CD4-positive, alpha-beta T cell (primary cell): ENCODE results near the gene ABLIM2. TPM values are rescaled to one million over a fixed set of nuclear protein-coding genes. Genes with fewer than 3 reads are reported as not detected.
A peak's percentile ranks its signal among the peaks of the same experiment; 100 is the strongest.

Experiments
- ATAC-seq: fragments of 200-7000 bp; cut with Tn5 transposase; one replicate; pipeline ENCODE4 v1.10.0; 2022; ENCODE audit warnings: mild to moderate bottlenecking; ENCODE audit not compliant: poor library complexity
- CTCF ChIA-PET: fragments of 350-600 bp; sonication (Branson Sonifier 250); formaldehyde crosslinking; loops from one replicate; lab custom pipeline; 2021; ENCODE audit warnings: antibody characterized with exemption, inconsistent platforms; lab: Charles Lee
- POLR2A ChIA-PET: fragments of 350-600 bp; sonication (Branson Sonifier 250); formaldehyde crosslinking; loops from one replicate; lab custom pipeline; 2021; ENCODE audit warnings: antibody characterized with exemption, inconsistent platforms; lab: Charles Lee
- DNase-seq, 14 experiments: peaks; one replicate each; pipeline ENCODE4 v3.0.0-alpha.2; 2013 to 2020; ENCODE audit warnings: mixed read lengths in 2 of 14
- H3K27ac ChIP-seq, 2 donors: one replicate each; pipeline versions ENCODE4 v1.5.1 to v1.7.0; 2013; ENCODE audit warnings: low read length in 2 of 2, low read depth in 1 of 2, mild to moderate bottlenecking in 1 of 2
- H3K27me3 ChIP-seq, 2 experiments: 1 replicate in 1 of 2; 2 replicates in 1 of 2; pipeline versions ENCODE4 v1.6.1 to v1.7.0; 2013; ENCODE audit warnings: low read length in 2 of 2, control low read depth in 1 of 2, mild to moderate bottlenecking in 1 of 2, moderate library complexity in 1 of 2; ENCODE audit not compliant: insufficient read depth in 2 of 2, control insufficient read depth in 1 of 2
- H3K36me3 ChIP-seq: one replicate; pipeline ENCODE4 v1.6.1; 2013; ENCODE audit warnings: low read length, control low read depth; ENCODE audit not compliant: insufficient read depth
- H3K4me1 ChIP-seq: one replicate; pipeline ENCODE4 v1.6.1; 2013; ENCODE audit warnings: low read length, control low read depth; ENCODE audit not compliant: insufficient read depth
- H3K4me3 ChIP-seq: one replicate; pipeline ENCODE4 v1.5.1; 2013; ENCODE audit warnings: mild to moderate bottlenecking, low read length, moderate library complexity
- H3K9me3 ChIP-seq, 2 experiments: 1 replicate in 1 of 2; 2 replicates in 1 of 2; pipeline versions ENCODE4 v1.6.1 to v1.7.0; 2013; ENCODE audit warnings: low read length in 2 of 2, mild to moderate bottlenecking in 2 of 2, control low read depth in 1 of 2, moderate library complexity in 1 of 2; ENCODE audit not compliant: control insufficient read depth in 1 of 2, insufficient read depth in 1 of 2
- H3K27ac Mint-ChIP-seq: one replicate; pipeline ENCODE4 v1.8.0; 2020; ENCODE audit warnings: mixed read lengths
- H3K27me3 Mint-ChIP-seq: one replicate; pipeline ENCODE4 v1.8.0; 2021; ENCODE audit warnings: mixed read lengths
- H3K36me3 Mint-ChIP-seq: one replicate; pipeline ENCODE4 v1.8.0; 2021; ENCODE audit warnings: low read depth, mixed read lengths
- H3K4me1 Mint-ChIP-seq: one replicate; pipeline ENCODE4 v1.8.0; 2021; ENCODE audit warnings: low read depth, mixed read lengths
- H3K4me3 Mint-ChIP-seq: one replicate; pipeline ENCODE4 v1.8.0; 2020; ENCODE audit warnings: mild to moderate bottlenecking, mixed read lengths
- H3K9me3 Mint-ChIP-seq: one replicate; pipeline ENCODE4 v1.8.0; 2020; ENCODE audit warnings: mixed read lengths
- CTCF ChIP-seq: fragments of 200-600 bp; IDR thresholded peaks from one replicate; pipeline ENCODE4 v1.8.0; 2022; ENCODE audit warnings: antibody characterized with exemption, mild to moderate bottlenecking
- intact Hi-C, 2 experiments: fragments of 100-400 bp; cut with DNase I in 1 of 2; cut with micrococcal nuclease in 1 of 2; formaldehyde crosslinking; loops; one replicate each; pipeline versions ENCODE4 v1.15.1 to v1.9.0; 2023 to 2025; cut with DNase I, micrococcal nuclease
- total RNA-seq, 174 experiments: library from RNA in 2 of 174; stranded (reverse) in 2 of 174; gene quantifications; one replicate each; pipeline ENCODE4 v1.2.3 and lab custom pipeline; 2021 to 2026

The ABLIM2 gene
- total RNA-seq, 2 experiments from 2014 or later, result 2.5 to 2.7 TPM

- ChIA-PET POLR2A (interaction anchor here (0.7 to 3.3 kb wide), 15 partner anchors 9 to 501 kb away, joined by 3 to 39 read pairs (median 6); partner anchors contain the start of genes ACOX3 and TRMT44), CTCF (interaction anchor here (1.0 to 1.7 kb wide), 4 partner anchors 63 to 181 kb away, joined by 3 to 5 read pairs (median 4); no protein-coding TSS in a partner anchor)
- DNase-seq (peak; percentile 79 to 96 (median 90)), ATAC-seq (peak; percentile 93)
- Histone ChIP-seq H3K27ac (peak within 1 kb of the TSS in 1 of 2 donors; percentile 46), H3K4me1 (peaks cover 19% of the 10 kb centered on the region), H3K4me3 (peak within 1 kb of the TSS; percentile 75), H3K9me3 (no peaks in the 10 kb centered on the region), H3K36me3 (no peaks in the 10 kb centered on the region), H3K27me3 (no peaks in the 10 kb centered on the region)
- no peak for TF ChIP-seq CTCF
- Mint-ChIP-seq H3K4me3 (peak within 1 kb of the TSS; percentile 75), H3K9me3 (no peaks in the 10 kb centered on the region), H3K4me1 (peaks cover 41% of the 10 kb centered on the region), H3K27me3 (peaks cover 19% of the 10 kb centered on the region), H3K27ac (no peak within 1 kb of the TSS), H3K36me3 (peaks cover 10% of the 10 kb centered on the region)
- intact Hi-C loops, result loop anchor here (2.0 to 10.0 kb wide), 10 partner anchors 31 to 1365 kb away; partner anchors contain the start of genes ABLIM2 (in 1 of the 2), KIAA0232 (in 1 of the 2) and MAN2B2 (in 1 of the 2)
These were observed 219.1 kb downstream of the ABLIM2 start, which contains the start of gene AFAP1 for GRCh38 chr4:7939377-7940108. AFAP1 (minus strand) TSS chr4:7939861; CDS start chr4:7872078, 67,783 bp downstream.

- H3K4me1 ChIP-seq, result peaks cover 19% of the 10 kb centered on the region
- peak overlapping the region; percentile 75 for H3K4me3 ChIP-seq
- ATAC-seq (no peak), DNase-seq (peak in 10 of 14 experiments; percentile 7 to 54 (median 24))
- peak overlapping the region; percentile 90 for H3K4me3 Mint-ChIP-seq
- ChIA-PET POLR2A (interaction anchor here (0.9 to 3.3 kb wide), 12 partner anchors 9 to 180 kb away, joined by 3 to 39 read pairs (median 6); no protein-coding TSS in a partner anchor), CTCF (interaction anchor here (1.0 to 2.6 kb wide), 4 partner anchors 95 to 180 kb away, joined by 3 to 7 read pairs (median 4); no protein-coding TSS in a partner anchor)
- H3K27me3 Mint-ChIP-seq, result peaks cover 16% of the 10 kb centered on the region
- peaks cover 48% of the 10 kb centered on the region for H3K4me1 Mint-ChIP-seq
- intact Hi-C loops, result loop anchor here (2.0 to 10.0 kb wide), 9 partner anchors 32 to 1364 kb away; partner anchors contain the start of genes ABLIM2 (in 1 of the 2), KIAA0232 (in 1 of the 2) and MAN2B2 (in 1 of the 2)
- H3K27ac ChIP-seq, result peak overlapping the region in 1 of 2 donors; percentile 46
- no peaks in the 10 kb centered on the region for H3K27me3 ChIP-seq
- H3K9me3 ChIP-seq, result no peaks in the 10 kb centered on the region
- no peaks in the 10 kb centered on the region for H3K36me3 ChIP-seq
- H3K9me3 Mint-ChIP-seq, result no peaks in the 10 kb centered on the region
- H3K36me3 Mint-ChIP-seq, result peaks cover 10% of the 10 kb centered on the region
- TF ChIP-seq CTCF, result no peak
- H3K27ac Mint-ChIP-seq, result peak overlapping the region; percentile 76
These were observed 219.8 kb downstream of the ABLIM2 start for GRCh38 chr4:7938609-7939376.

GRCh38 chr4:7938266-7938608 lies 220.4 kb downstream of the ABLIM2 start:
- Histone ChIP-seq H3K9me3 (no peaks in the 10 kb centered on the region), H3K27me3 (no peaks in the 10 kb centered on the region), H3K4me1 (peaks cover 19% of the 10 kb centered on the region), H3K36me3 (no peaks in the 10 kb centered on the region), H3K4me3 (peak overlapping the region; percentile 75), H3K27ac (no peak overlapping the region)
- no peak for ATAC-seq
- peaks cover 16% of the 10 kb centered on the region for H3K27me3 Mint-ChIP-seq
- no peak for DNase-seq
- H3K4me3 Mint-ChIP-seq, result peak overlapping the region; percentile 90
- H3K27ac Mint-ChIP-seq, result peak overlapping the region; percentile 76
- ChIA-PET POLR2A (interaction anchor here (0.9 to 3.3 kb wide), 6 partner anchors 10 to 73 kb away, joined by 3 to 39 read pairs (median 10); no protein-coding TSS in a partner anchor), CTCF (interaction anchor here (1.2 to 2.6 kb wide), 3 partner anchors 94 to 177 kb away, joined by 3 to 7 read pairs (median 4); no protein-coding TSS in a partner anchor)
- H3K36me3 Mint-ChIP-seq, result peaks cover 10% of the 10 kb centered on the region
- TF ChIP-seq CTCF, result no peak
- no peaks in the 10 kb centered on the region for H3K9me3 Mint-ChIP-seq
- peaks cover 50% of the 10 kb centered on the region for H3K4me1 Mint-ChIP-seq
- intact Hi-C loops, result loop anchor here (2.0 to 10.0 kb wide), 9 partner anchors 33 to 1363 kb away; partner anchors contain the start of genes ABLIM2 (in 1 of the 2), KIAA0232 (in 1 of the 2) and MAN2B2 (in 1 of the 2)
